Fibroblast of lung (primary cell): Measurements from ENCODE around the gene INS.

Experiments used
- EZH2 ChIP-seq: IDR thresholded peaks from 2 replicates; pipeline ENCODE4 v1.5.1; 2012; ENCODE audit warnings: low read length, control low read depth, mild to moderate bottlenecking; ENCODE audit errors: missing control alignments
- TF ChIP-seq, protein P1 (sequence below), 2 donors: IDR thresholded peaks in 1 of 2; conservative IDR thresholded peaks in 1 of 2; 1 replicate in 1 of 2; 2 replicates in 1 of 2; pipeline ENCODE4 v1.5.1; 2011 to 2012; ENCODE audit warnings: low read length in 2 of 2, control low read depth in 1 of 2, inconsistent platforms in 1 of 2, low read depth in 1 of 2, mild to moderate bottlenecking in 1 of 2

GRCh38 chr11:2207773-2208621 is 47.0 kb upstream of the INS start:
- TF ChIP-seq, protein P1, sequence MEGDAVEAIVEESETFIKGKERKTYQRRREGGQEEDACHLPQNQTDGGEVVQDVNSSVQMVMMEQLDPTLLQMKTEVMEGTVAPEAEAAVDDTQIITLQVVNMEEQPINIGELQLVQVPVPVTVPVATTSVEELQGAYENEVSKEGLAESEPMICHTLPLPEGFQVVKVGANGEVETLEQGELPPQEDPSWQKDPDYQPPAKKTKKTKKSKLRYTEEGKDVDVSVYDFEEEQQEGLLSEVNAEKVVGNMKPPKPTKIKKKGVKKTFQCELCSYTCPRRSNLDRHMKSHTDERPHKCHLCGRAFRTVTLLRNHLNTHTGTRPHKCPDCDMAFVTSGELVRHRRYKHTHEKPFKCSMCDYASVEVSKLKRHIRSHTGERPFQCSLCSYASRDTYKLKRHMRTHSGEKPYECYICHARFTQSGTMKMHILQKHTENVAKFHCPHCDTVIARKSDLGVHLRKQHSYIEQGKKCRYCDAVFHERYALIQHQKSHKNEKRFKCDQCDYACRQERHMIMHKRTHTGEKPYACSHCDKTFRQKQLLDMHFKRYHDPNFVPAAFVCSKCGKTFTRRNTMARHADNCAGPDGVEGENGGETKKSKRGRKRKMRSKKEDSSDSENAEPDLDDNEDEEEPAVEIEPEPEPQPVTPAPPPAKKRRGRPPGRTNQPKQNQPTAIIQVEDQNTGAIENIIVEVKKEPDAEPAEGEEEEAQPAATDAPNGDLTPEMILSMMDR (conservative IDR thresholded peaks at IDR 0.05 in 1 of 2, IDR thresholded peaks at IDR 0.05 in 1 of 2; ENCODE audit: low read depth in 1 of 2, low read length in 2 of 2) = no peak
- TF ChIP-seq EZH2 = no peak
